ENCODE measurements around the gene FCRL3.

DNA sequence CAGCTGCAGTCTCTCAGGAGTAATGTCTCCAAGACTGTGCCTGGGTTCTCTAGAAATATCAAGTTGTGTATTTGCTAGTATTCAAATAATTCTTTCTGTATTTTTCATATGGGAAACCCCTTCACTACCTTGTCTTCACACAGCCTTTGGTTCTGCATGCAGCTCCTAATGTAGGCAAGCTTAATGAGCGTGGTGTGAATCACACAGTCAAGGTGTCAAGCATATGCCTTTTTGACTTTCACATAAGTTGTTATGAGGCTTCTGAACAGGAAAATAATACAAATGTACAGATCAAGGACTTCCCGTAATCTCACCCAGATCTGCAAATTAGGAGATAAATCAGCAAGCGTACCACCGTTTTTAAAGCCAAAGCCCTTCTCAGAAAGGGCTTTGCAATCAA lies at the start of gene FCRL3:
- TF ChIP-seq POLR2A (IDR thresholded peaks at IDR 0.05) (no peak), POLR2AphosphoS5 (IDR thresholded peaks at IDR 0.05) (no peak), EP300 (IDR thresholded peaks at IDR 0.05) (no peak)
- TF ChIP-seq, protein P1, sequence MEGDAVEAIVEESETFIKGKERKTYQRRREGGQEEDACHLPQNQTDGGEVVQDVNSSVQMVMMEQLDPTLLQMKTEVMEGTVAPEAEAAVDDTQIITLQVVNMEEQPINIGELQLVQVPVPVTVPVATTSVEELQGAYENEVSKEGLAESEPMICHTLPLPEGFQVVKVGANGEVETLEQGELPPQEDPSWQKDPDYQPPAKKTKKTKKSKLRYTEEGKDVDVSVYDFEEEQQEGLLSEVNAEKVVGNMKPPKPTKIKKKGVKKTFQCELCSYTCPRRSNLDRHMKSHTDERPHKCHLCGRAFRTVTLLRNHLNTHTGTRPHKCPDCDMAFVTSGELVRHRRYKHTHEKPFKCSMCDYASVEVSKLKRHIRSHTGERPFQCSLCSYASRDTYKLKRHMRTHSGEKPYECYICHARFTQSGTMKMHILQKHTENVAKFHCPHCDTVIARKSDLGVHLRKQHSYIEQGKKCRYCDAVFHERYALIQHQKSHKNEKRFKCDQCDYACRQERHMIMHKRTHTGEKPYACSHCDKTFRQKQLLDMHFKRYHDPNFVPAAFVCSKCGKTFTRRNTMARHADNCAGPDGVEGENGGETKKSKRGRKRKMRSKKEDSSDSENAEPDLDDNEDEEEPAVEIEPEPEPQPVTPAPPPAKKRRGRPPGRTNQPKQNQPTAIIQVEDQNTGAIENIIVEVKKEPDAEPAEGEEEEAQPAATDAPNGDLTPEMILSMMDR (IDR thresholded peaks at IDR 0.05) = no peak

Data from upper lobe of left lung (tissue), 4 donors.